OCI-LY7 (cell line): ENCODE results near the gene MYO9B. TPM values are rescaled to one million over a fixed set of nuclear protein-coding genes. Genes with fewer than 3 reads are reported as not detected.

ENCODE experiments used
- BruUV-seq: library from RNA; stranded (reverse); fragments of 400-500 nt; replicated peaks from 2 replicates; lab custom pipeline; 2021; lab: Mats Ljungman, UMichigan
- CTCF ChIA-PET: fragments of 300-600 bp; sonication (Branson Sonifier 250); formaldehyde crosslinking; loops from one replicate; lab custom pipeline; 2022; ENCODE audit warnings: antibody characterized with exemption; ENCODE audit not compliant: unreplicated experiment; lab: Charles Lee
- POLR2A ChIA-PET: fragments of 300-600 bp; sonication (Branson Sonifier 250); formaldehyde crosslinking; loops from one replicate; lab custom pipeline; 2022; ENCODE audit warnings: antibody characterized with exemption; lab: Charles Lee
- DNase-seq: peaks from one replicate; pipeline ENCODE4 v3.0.0-alpha.2; 2015; ENCODE audit warnings: low spot score
- H2AFZ ChIP-seq: fragments of 200-600 bp; sonication (generic), shearing (Covaris generic); 2 replicates; pipeline ENCODE4 v1.6.1; 2014; ENCODE audit warnings: mild to moderate bottlenecking, antibody characterized with exemption, low read length, moderate library complexity
- H3K27ac ChIP-seq: fragments of 200-600 bp; sonication (generic); 2 replicates; pipeline ENCODE4 v1.5.1; 2014; ENCODE audit warnings: mixed run types, low read depth, mild to moderate bottlenecking, moderate library complexity, low read length, inconsistent platforms; ENCODE audit not compliant: poor library complexity, severe bottlenecking
- H3K36me3 ChIP-seq: fragments of 200-600 bp; sonication (generic); 2 replicates; pipeline ENCODE4 v1.6.1; 2014; ENCODE audit warnings: mild to moderate bottlenecking, antibody characterized with exemption, low read length, moderate library complexity, mixed read lengths; ENCODE audit not compliant: insufficient read depth
- H3K4me1 ChIP-seq: fragments of 200-600 bp; sonication (generic); 2 replicates; pipeline ENCODE4 v1.5.1; 2014; ENCODE audit warnings: mild to moderate bottlenecking, low read length; ENCODE audit not compliant: insufficient read depth, poor library complexity, severe bottlenecking
- H3K4me2 ChIP-seq: fragments of 200-600 bp; sonication (generic); 2 replicates; pipeline ENCODE4 v1.6.1; 2014; ENCODE audit warnings: mild to moderate bottlenecking, low read length
- H3K4me3 ChIP-seq: fragments of 200-600 bp; sonication (generic); 2 replicates; pipeline ENCODE4 v1.5.1; 2014; ENCODE audit warnings: mild to moderate bottlenecking, low read depth, low read length; ENCODE audit not compliant: poor library complexity, severe bottlenecking
- H3K79me2 ChIP-seq: fragments of 200-600 bp; sonication (generic); 2 replicates; pipeline ENCODE4 v1.6.1; 2016; ENCODE audit warnings: low read depth, mild to moderate bottlenecking, low read length, moderate library complexity, mixed read lengths; ENCODE audit not compliant: insufficient read depth
- H3K9me2 ChIP-seq: fragments of 200-600 bp; sonication (generic); 2 replicates; pipeline ENCODE4 v1.6.1; 2016; ENCODE audit warnings: mild to moderate bottlenecking, low read length, mixed read lengths; ENCODE audit not compliant: insufficient read depth
- H3K9me3 ChIP-seq: fragments of 200-600 bp; sonication (generic); 2 replicates; pipeline ENCODE4 v1.6.1; 2014; ENCODE audit warnings: mild to moderate bottlenecking, mixed run types, low read length, mixed read lengths
- H4K20me1 ChIP-seq: fragments of 200-600 bp; sonication (generic); 2 replicates; pipeline ENCODE4 v1.6.1; 2014; ENCODE audit warnings: mild to moderate bottlenecking, antibody characterized with exemption, low read length, moderate library complexity, mixed read lengths; ENCODE audit not compliant: insufficient read depth
- EZH2phosphoT487 ChIP-seq: fragments of 200-600 bp; sonication (generic); IDR thresholded peaks from 2 replicates; pipeline ENCODE4 v1.6.1; 2018; ENCODE audit warnings: low read depth, borderline replicate concordance, mild to moderate bottlenecking, mixed run types, antibody characterized with exemption, low read length, moderate library complexity, mixed read lengths
- intact Hi-C: fragments of 100-400 bp; cut with micrococcal nuclease; formaldehyde crosslinking; loops from one replicate; pipeline ENCODE4 v1.10.0; 2022; ENCODE audit not compliant: unreplicated experiment
- total RNA-seq, 2 experiments: library from RNA; depleted of rRNA in 1 of 2; stranded (reverse); fragments of >200 nt in 1 of 2; shearing (Covaris generic) in 1 of 2; gene quantifications; 2 replicates each; pipeline ENCODE4 v1.2.3, GENCODE V29; 2014 to 2022
- TF ChIP-seq, protein P1 (sequence below): fragments of 200-600 bp; sonication (generic); conservative IDR thresholded peaks from 2 replicates; pipeline ENCODE4 v1.5.1; 2014; ENCODE audit warnings: mild to moderate bottlenecking, antibody characterized with exemption, low read length, moderate library complexity, mixed read lengths

MYO9B gene
- total RNA-seq, 2 experiments from 2014 or later: 74.7 to 150 TPM

DNA sequence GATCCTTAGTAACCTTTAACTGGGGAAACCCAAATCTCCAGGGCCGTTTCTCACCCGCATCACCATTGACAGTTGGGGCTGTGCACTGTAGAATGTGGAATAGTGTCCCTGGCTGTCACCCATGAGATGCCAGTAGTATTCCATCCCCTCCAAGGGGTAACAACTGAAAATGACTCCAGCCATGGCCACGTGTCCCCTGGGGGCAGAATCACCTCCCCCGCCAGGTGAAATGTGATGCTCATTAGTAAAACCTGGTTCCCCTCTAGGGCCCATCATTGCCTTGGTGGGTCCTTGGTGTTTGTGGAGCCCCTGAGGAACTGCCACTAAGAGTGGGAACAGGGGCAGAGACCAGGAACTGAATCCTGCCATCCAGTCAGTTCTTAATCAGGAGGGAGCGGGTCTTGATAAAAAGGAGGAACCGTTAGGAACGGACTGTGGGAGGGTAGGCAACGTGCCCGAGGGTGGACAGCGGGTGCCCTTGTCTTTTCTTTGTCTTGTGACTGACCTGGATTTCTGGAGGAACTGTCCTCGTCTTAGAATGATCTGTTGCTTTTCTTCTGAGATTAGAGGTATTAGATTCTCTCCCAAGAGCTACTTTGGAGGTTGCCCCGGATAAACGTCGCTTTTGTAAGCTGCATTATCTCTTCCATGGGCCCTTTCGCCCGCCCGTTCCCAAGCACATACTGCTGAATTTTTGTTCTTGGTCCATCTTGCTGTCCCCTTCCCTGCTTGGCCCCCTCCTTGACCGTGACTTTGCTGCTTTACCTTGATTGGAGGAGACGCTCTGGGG lies 3.5 kb downstream of the MYO9B start:
- Histone ChIP-seq H3K4me1 (peaks cover 53% of the 10 kb centered on the region), H3K9me3 (no peaks in the 10 kb centered on the region), H4K20me1 (peaks cover 8% of the 10 kb centered on the region; the same call in 1 of the 2 replicates), H2AFZ (no peak overlapping the region), H3K79me2 (peaks cover 88% of the 10 kb centered on the region), H3K27ac (peak overlapping the region; percentile 67), H3K4me2 (peak overlapping the region; percentile 93), H3K4me3 (peak overlapping the region; percentile 68), H3K36me3 (peaks cover 12% of the 10 kb centered on the region; the same call in 1 of the 2 replicates), H3K9me2 (no peaks in the 10 kb centered on the region)
- no peak for DNase-seq
- BruUV-seq: no TSS peak
- ChIA-PET CTCF (interaction anchor here (0.5 kb wide), 1 partner anchor 170 kb away, joined by 3 read pairs; no protein-coding TSS in a partner anchor), POLR2A (interaction anchor here (0.8 kb wide), 1 partner anchor 143 kb away, joined by 3 read pairs; no protein-coding TSS in a partner anchor)
- intact Hi-C loops: loop anchor here (10.0 kb wide), 1 partner anchor 634 kb away; no protein-coding TSS in a partner anchor
- no peak for TF ChIP-seq EZH2phosphoT487
- TF ChIP-seq, protein P1, sequence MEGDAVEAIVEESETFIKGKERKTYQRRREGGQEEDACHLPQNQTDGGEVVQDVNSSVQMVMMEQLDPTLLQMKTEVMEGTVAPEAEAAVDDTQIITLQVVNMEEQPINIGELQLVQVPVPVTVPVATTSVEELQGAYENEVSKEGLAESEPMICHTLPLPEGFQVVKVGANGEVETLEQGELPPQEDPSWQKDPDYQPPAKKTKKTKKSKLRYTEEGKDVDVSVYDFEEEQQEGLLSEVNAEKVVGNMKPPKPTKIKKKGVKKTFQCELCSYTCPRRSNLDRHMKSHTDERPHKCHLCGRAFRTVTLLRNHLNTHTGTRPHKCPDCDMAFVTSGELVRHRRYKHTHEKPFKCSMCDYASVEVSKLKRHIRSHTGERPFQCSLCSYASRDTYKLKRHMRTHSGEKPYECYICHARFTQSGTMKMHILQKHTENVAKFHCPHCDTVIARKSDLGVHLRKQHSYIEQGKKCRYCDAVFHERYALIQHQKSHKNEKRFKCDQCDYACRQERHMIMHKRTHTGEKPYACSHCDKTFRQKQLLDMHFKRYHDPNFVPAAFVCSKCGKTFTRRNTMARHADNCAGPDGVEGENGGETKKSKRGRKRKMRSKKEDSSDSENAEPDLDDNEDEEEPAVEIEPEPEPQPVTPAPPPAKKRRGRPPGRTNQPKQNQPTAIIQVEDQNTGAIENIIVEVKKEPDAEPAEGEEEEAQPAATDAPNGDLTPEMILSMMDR: no peak

DNA sequence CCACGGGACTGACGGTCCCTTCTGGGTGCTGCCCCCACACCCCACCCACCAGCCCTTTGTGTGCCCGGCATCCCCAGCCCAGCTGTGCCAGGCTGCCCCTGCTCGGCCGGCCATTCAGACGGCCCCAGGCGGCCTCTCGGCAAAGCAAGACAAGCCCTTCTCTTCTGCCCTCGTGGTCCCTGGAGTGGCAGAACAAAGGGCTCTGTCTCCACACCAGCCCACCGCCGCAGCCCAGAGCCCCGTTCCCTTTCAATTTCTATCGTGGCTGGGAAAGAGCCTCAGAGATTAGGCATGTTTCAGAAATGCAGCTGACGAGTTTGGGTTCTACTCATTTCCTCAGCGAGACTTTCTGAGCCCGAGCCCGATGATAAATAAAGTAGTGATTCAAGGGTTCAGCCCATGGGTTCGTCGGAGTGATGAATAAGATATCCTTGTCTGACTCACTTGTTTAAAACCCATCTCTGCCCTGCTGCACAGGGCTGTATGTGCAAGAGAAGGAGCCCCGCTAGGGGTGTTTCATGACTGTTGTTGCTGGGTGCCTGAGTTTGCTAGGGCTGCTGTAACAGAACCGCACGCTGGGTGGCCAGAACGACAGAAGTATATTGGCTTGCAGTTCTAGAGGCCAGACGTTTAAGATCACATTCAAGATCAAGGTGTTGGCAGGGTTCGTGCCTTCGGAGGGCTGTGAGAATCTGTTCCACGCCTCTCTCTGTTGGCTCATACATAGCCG lies 4.3 kb downstream of the MYO9B start:
- Histone ChIP-seq H3K79me2 (peaks cover 86% of the 10 kb centered on the region), H3K4me3 (peak overlapping the region; percentile 68), H3K36me3 (peaks cover 12% of the 10 kb centered on the region; the same call in 1 of the 2 replicates), H3K4me1 (peaks cover 53% of the 10 kb centered on the region), H4K20me1 (peaks cover 6% of the 10 kb centered on the region; the same call in 1 of the 2 replicates), H2AFZ (no peak overlapping the region), H3K9me3 (no peaks in the 10 kb centered on the region), H3K4me2 (peak overlapping the region; percentile 93), H3K27ac (peak overlapping the region; percentile 67), H3K9me2 (no peaks in the 10 kb centered on the region)
- no peak for TF ChIP-seq EZH2phosphoT487
- TF ChIP-seq, protein P1: peak; percentile 78
- peak; percentile 90 for DNase-seq
- ChIA-PET POLR2A (interaction anchor here (0.8 to 0.9 kb wide), 2 partner anchors 46 to 144 kb away, joined by 3 to 5 read pairs; no protein-coding TSS in a partner anchor), CTCF (no interaction called here)
- no TSS peak for BruUV-seq
- intact Hi-C loops: loop anchor here (1.0 to 10.0 kb wide), 3 partner anchors 45 to 635 kb away; no protein-coding TSS in a partner anchor
